Measurements from ENCODE around the gene ONECUT1. TPM values are rescaled to one million over a fixed set of nuclear protein-coding genes. Genes with fewer than 3 reads are reported as not detected.
A peak's percentile ranks its signal among the peaks of the same experiment; 100 is the strongest.

The ONECUT1 gene
- total and polyA plus RNA-seq, 2 donors (not counting 3 experiments of a cell fraction or from before 2014, with no cell fraction given): not detected

- intact Hi-C loops (cut with micrococcal nuclease): no loop called here
- H3K9me1 ChIP-seq (replicated peaks; ENCODE audit: control insufficient read depth, extremely low read depth, insufficient read depth, low read length): no peaks in the 10 kb centered on the region
- ChIA-PET CTCF (no interaction called here), POLR2A (no interaction called here)
- H3K79me2 ChIP-seq (ENCODE audit: control insufficient read depth, insufficient read depth, low read length): no peaks in the 10 kb centered on the region
- no peaks in the 10 kb centered on the region for H3K4me1 ChIP-seq (ENCODE audit: control insufficient read depth, extremely low read depth, insufficient read depth, low read length)
- dilution Hi-C loops (cut with MboI; ENCODE audit: extremely low pct_ligation_motif_present, low sequenced_read_pairs): no loop called here
- TF ChIP-seq EZH2 (IDR thresholded peaks at IDR 0.05; ENCODE audit: borderline replicate concordance, low read depth, low read length, severe bottlenecking): no peak
- FAIRE-seq (no peak), DNase-seq (ENCODE audit: low read depth, low spot score) (no peak)
- H3K9ac ChIP-seq (replicated peaks; ENCODE audit: extremely low read depth, insufficient read depth, low read length): no peak overlapping the region
- no peaks in the 10 kb centered on the region for H3K36me3 ChIP-seq (ENCODE audit: control insufficient read depth in 2 of 2, extremely low read depth in 1 of 2, insufficient read depth in 2 of 2, low read length in 2 of 2)
- no peak overlapping the region for H3K27ac ChIP-seq (ENCODE audit: insufficient read depth, low read depth, low read length)
- BruUV-seq (replicated peaks): no TSS peak
- H3K27me3 ChIP-seq (ENCODE audit: control insufficient read depth in 2 of 2, insufficient read depth in 2 of 2, low read length in 2 of 2): peaks cover 94 to 100% of the 10 kb centered on the region in 2 experiments
- H2AFZ ChIP-seq (ENCODE audit: low read depth, low read length): no peak overlapping the region
- H3K4me3 ChIP-seq (replicated peaks in 1 of 3; ENCODE audit: insufficient read depth in 1 of 3, low read depth in 1 of 3, low read length in 3 of 3): no peak overlapping the region
- no peaks in the 10 kb centered on the region for H3K9me3 ChIP-seq (replicated peaks; ENCODE audit: control insufficient read depth, insufficient read depth, low read length)
- H4K20me1 ChIP-seq (replicated peaks; ENCODE audit: control insufficient read depth, extremely low read depth, insufficient read depth, low read length): no peaks in the 10 kb centered on the region
- no peak overlapping the region for H3K4me2 ChIP-seq (ENCODE audit: insufficient read depth, low read length)
Measured at GRCh38 chr15:52796753-52797520, 6.8 kb upstream of the ONECUT1 start.

- ChIA-PET POLR2A (no interaction called here), CTCF (interaction anchor here (1.1 kb wide), 1 partner anchor 9 kb away, joined by 3 read pairs; no protein-coding TSS in a partner anchor)
- BruUV-seq (replicated peaks): no TSS peak
- no peak for TF ChIP-seq GATA2 (IDR thresholded peaks at IDR 0.05; ENCODE audit: insufficient read depth, insufficient read length, low read depth, low read length)
- TF ChIP-seq POLR2A (IDR thresholded peaks at IDR 0.05; ENCODE audit: low read depth, low read length): no peak
- TF ChIP-seq EZH2 (IDR thresholded peaks at IDR 0.05; ENCODE audit: borderline replicate concordance, low read depth, low read length, severe bottlenecking): peak; percentile 33
- intact Hi-C loops (cut with micrococcal nuclease) (no loop called here), dilution Hi-C loops (cut with MboI; ENCODE audit: extremely low pct_ligation_motif_present, low sequenced_read_pairs) (no loop called here)
- no peaks in the 10 kb centered on the region for H3K36me3 ChIP-seq (ENCODE audit: control insufficient read depth in 2 of 2, extremely low read depth in 1 of 2, insufficient read depth in 2 of 2, low read length in 2 of 2)
- peaks cover 94 to 100% of the 10 kb centered on the region in 2 experiments for H3K27me3 ChIP-seq (ENCODE audit: control insufficient read depth in 2 of 2, insufficient read depth in 2 of 2, low read length in 2 of 2)
- no peaks in the 10 kb centered on the region for H4K20me1 ChIP-seq (replicated peaks; ENCODE audit: control insufficient read depth, extremely low read depth, insufficient read depth, low read length)
- H2AFZ ChIP-seq (ENCODE audit: low read depth, low read length): no peak overlapping the region
- no peak overlapping the region for H3K9ac ChIP-seq (replicated peaks; ENCODE audit: extremely low read depth, insufficient read depth, low read length)
- FAIRE-seq (no peak), DNase-seq (ENCODE audit: low read depth, low spot score) (no peak)
- no peak overlapping the region for H3K4me2 ChIP-seq (ENCODE audit: insufficient read depth, low read length)
- no peaks in the 10 kb centered on the region for H3K4me1 ChIP-seq (ENCODE audit: control insufficient read depth, extremely low read depth, insufficient read depth, low read length)
- no peaks in the 10 kb centered on the region for H3K9me1 ChIP-seq (replicated peaks; ENCODE audit: control insufficient read depth, extremely low read depth, insufficient read depth, low read length)
- H3K9me3 ChIP-seq (replicated peaks; ENCODE audit: control insufficient read depth, insufficient read depth, low read length): no peaks in the 10 kb centered on the region
- no peaks in the 10 kb centered on the region for H3K79me2 ChIP-seq (ENCODE audit: control insufficient read depth, insufficient read depth, low read length)
- no peak overlapping the region for H3K27ac ChIP-seq (ENCODE audit: insufficient read depth, low read depth, low read length)
- H3K4me3 ChIP-seq (replicated peaks in 1 of 3; ENCODE audit: insufficient read depth in 1 of 3, low read depth in 1 of 3, low read length in 3 of 3): no peak overlapping the region
Measured at GRCh38 chr15:52796228-52796521, 6.0 kb upstream of the ONECUT1 start.

Data from endothelial cell of umbilical vein (primary cell).